ENCODE data around the gene SLC4A3. TPM values are rescaled to one million over a fixed set of nuclear protein-coding genes. Genes with fewer than 3 reads are reported as not detected.

SLC4A3 gene
- polyA plus RNA-seq, 1 donor (not counting 4 experiments of a cell fraction or from before 2014, with no cell fraction given), result 6.2 TPM

- H2AFZ ChIP-seq (ENCODE audit: control insufficient read depth, low read length), result no peak overlapping the region
- dilution Hi-C loops (cut with MboI; ENCODE audit: extremely low pct_ligation_motif_present, low sequenced_read_pairs), result no loop called here
- H3K9me1 ChIP-seq (ENCODE audit: control insufficient read depth, extremely low read depth, insufficient read depth, low read length), result no peaks in the 10 kb centered on the region
- no peaks in the 10 kb centered on the region for H3K79me2 ChIP-seq (ENCODE audit: control insufficient read depth, insufficient read depth, low read length)
- H3K4me2 ChIP-seq (ENCODE audit: control insufficient read depth, extremely low read depth, insufficient read depth, low read depth, low read length), result no peak overlapping the region
- H3K27ac ChIP-seq (ENCODE audit: control insufficient read depth, insufficient read depth, low read length), result no peak overlapping the region
- H3K36me3 ChIP-seq (ENCODE audit: control insufficient read depth in 2 of 2, extremely low read depth in 1 of 2, insufficient read depth in 2 of 2, low read length in 2 of 2), result peaks cover 14 to 36% of the 10 kb centered on the region in 2 experiments
- no peaks in the 10 kb centered on the region for H3K9me3 ChIP-seq (ENCODE audit: control insufficient read depth, low read depth, low read length)
- H3K4me3 ChIP-seq (ENCODE audit: control insufficient read depth in 2 of 3, extremely low read depth in 1 of 3, insufficient read depth in 2 of 3, low read depth in 1 of 3, low read length in 3 of 3), result no peak overlapping the region
- H4K20me1 ChIP-seq (ENCODE audit: control insufficient read depth, extremely low read depth, insufficient read depth, low read length), result no peaks in the 10 kb centered on the region
- no peak overlapping the region for H3K9ac ChIP-seq (ENCODE audit: control insufficient read depth, extremely low read depth, insufficient read depth, low read length)
- no peaks in the 10 kb centered on the region for H3K27me3 ChIP-seq (ENCODE audit: control insufficient read depth, extremely low read depth, insufficient read depth, low read length)
- no peak for DNase-seq (ENCODE audit: low read depth, low spot score)
- TF ChIP-seq, protein P1, sequence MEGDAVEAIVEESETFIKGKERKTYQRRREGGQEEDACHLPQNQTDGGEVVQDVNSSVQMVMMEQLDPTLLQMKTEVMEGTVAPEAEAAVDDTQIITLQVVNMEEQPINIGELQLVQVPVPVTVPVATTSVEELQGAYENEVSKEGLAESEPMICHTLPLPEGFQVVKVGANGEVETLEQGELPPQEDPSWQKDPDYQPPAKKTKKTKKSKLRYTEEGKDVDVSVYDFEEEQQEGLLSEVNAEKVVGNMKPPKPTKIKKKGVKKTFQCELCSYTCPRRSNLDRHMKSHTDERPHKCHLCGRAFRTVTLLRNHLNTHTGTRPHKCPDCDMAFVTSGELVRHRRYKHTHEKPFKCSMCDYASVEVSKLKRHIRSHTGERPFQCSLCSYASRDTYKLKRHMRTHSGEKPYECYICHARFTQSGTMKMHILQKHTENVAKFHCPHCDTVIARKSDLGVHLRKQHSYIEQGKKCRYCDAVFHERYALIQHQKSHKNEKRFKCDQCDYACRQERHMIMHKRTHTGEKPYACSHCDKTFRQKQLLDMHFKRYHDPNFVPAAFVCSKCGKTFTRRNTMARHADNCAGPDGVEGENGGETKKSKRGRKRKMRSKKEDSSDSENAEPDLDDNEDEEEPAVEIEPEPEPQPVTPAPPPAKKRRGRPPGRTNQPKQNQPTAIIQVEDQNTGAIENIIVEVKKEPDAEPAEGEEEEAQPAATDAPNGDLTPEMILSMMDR (optimal IDR thresholded peaks at IDR 0.05 in 1 of 3, IDR thresholded peaks at IDR 0.05 in 1 of 3, conservative IDR thresholded peaks at IDR 0.05 in 1 of 3; ENCODE audit: extremely low read depth in 1 of 3, insufficient read depth in 2 of 3, low read length in 3 of 3), result no peak
- TF ChIP-seq EZH2 (IDR thresholded peaks at IDR 0.05; ENCODE audit: low read length), result no peak
- no peaks in the 10 kb centered on the region for H3K4me1 ChIP-seq (ENCODE audit: control insufficient read depth, extremely low read depth, insufficient read depth, low read length)
- no peak for FAIRE-seq
Measured at GRCh38 chr2:219613461-219614070, 13.9 kb upstream of the SLC4A3 start.

- Histone ChIP-seq H3K9me1 (ENCODE audit: control insufficient read depth, extremely low read depth, insufficient read depth, low read length) (no peaks in the 10 kb centered on the region), H2AFZ (ENCODE audit: control insufficient read depth, low read length) (no peak overlapping the region), H3K27me3 (ENCODE audit: control insufficient read depth, extremely low read depth, insufficient read depth, low read length) (no peaks in the 10 kb centered on the region), H4K20me1 (ENCODE audit: control insufficient read depth, extremely low read depth, insufficient read depth, low read length) (no peaks in the 10 kb centered on the region), H3K27ac (ENCODE audit: control insufficient read depth, insufficient read depth, low read length) (no peak overlapping the region), H3K9me3 (ENCODE audit: control insufficient read depth, low read depth, low read length) (no peaks in the 10 kb centered on the region), H3K4me2 (ENCODE audit: control insufficient read depth, extremely low read depth, insufficient read depth, low read depth, low read length) (no peak overlapping the region), H3K79me2 (ENCODE audit: control insufficient read depth, insufficient read depth, low read length) (no peaks in the 10 kb centered on the region), H3K4me1 (ENCODE audit: control insufficient read depth, extremely low read depth, insufficient read depth, low read length) (no peaks in the 10 kb centered on the region), H3K4me3 (ENCODE audit: control insufficient read depth in 2 of 3, extremely low read depth in 1 of 3, insufficient read depth in 2 of 3, low read depth in 1 of 3, low read length in 3 of 3) (no peak overlapping the region), H3K36me3 (ENCODE audit: control insufficient read depth in 2 of 2, extremely low read depth in 1 of 2, insufficient read depth in 2 of 2, low read length in 2 of 2) (peaks cover 14 to 33% of the 10 kb centered on the region in 2 experiments), H3K9ac (ENCODE audit: control insufficient read depth, extremely low read depth, insufficient read depth, low read length) (no peak overlapping the region)
- DNase-seq (ENCODE audit: low read depth, low spot score) (no peak), FAIRE-seq (no peak)
- dilution Hi-C loops (cut with MboI; ENCODE audit: extremely low pct_ligation_motif_present, low sequenced_read_pairs), result no loop called here
- TF ChIP-seq EZH2 (IDR thresholded peaks at IDR 0.05; ENCODE audit: low read length), result no peak
- TF ChIP-seq, protein P1 (optimal IDR thresholded peaks at IDR 0.05 in 1 of 3, IDR thresholded peaks at IDR 0.05 in 1 of 3, conservative IDR thresholded peaks at IDR 0.05 in 1 of 3; ENCODE audit: extremely low read depth in 1 of 3, insufficient read depth in 2 of 3, low read length in 3 of 3), result no peak
Measured at GRCh38 chr2:219614076-219614860, 13.2 kb upstream of the SLC4A3 start.
